GM04504 (cell line): ENCODE measurements around the gene LNX1.

Experiments used
- DNase-seq: peaks from one replicate; pipeline ENCODE4 v3.0.0-alpha.2; 2012; ENCODE audit warnings: low read depth

The LNX1 gene

DNA sequence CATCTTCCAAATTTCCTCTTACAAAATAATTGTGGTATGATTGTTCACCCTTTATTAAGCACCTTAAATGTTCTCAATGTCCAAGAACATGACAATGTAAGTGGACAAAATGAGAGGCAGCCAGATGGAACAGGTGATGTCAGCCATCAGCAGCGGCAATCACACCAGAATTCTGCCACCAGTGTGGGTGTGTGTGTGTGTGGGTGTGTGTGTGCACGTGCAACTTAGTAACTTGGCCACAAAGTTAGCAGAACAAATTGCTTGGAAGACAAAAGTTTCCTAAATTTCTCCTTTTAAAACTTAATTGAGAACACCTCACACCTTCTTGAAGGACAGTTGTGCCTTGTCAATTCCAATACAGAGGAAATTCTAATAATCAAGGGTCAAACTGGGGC is 18.7 kb downstream of the LNX1 start:
- DNase-seq, result no peak

DNA sequence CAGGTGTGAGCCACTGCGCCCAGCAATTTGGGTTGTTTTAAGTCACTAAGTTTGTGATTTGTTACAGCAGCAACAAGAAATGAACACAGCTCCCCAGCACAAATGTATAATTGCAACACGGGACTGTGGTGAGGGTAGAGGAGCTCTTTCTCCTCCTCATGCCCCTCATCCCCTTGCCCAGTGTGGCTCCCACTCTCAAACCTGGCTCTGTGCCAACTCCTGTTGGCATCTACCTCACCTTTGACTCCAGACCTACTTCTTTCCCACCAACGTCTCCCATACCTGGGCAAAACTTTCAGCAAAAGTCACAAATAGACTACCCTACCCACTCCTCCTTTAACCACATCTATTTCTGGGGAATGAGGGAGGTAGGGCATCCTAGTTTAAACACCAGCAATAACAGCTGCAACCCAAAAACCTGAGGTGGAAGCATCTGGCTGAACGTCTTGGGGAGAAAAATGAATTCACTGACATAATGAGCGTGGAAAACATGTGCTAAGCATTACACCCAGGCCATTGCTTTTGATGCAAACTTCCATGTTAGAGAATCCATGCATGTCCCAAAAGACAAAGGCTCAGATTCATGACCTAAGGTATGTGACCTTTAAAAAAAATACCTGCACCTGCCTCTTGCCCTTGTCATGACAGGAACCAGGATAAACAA is 19.2 kb downstream of the LNX1 start:
- no peak for DNase-seq

DNA sequence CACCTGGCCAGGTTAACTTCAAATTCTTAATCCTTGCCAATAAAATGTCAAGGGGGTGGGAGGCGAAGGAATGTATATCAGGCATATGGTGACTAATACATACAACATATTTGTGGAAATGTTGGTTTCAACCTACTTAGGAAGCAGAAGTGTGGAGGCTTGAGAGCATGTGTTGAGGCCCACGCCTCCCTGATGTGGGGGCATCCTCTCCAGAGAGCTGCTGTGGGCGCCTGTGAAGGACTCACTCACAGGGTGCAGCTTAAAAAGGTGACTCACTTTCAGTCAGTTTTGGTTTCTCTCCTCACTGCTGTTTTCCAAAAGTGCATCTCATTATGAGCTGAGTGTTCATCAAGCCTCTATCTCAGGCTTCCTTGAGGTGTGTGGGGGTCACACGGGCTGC is 27.5 kb downstream of the LNX1 start:
- DNase-seq, result no peak

DNA sequence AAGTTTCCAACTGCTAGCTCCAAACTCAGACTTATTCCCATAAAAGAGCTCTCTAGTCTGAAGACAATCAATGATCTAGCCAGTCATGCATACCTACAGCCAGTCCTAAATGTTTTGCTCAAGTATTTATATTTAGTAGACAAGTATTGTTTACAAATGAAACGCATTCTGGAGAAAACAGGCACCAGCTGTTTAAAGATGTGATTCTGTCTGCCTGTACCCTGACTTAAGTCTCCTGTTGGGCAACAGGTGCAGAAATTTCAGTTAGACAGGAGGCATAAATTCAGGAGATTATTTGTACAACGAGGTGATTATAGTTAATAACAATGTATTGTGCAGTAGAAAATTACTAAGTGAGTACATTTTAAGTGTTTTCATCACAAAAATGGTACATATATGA is 28.9 kb downstream of the LNX1 start:
- DNase-seq, result no peak

DNA sequence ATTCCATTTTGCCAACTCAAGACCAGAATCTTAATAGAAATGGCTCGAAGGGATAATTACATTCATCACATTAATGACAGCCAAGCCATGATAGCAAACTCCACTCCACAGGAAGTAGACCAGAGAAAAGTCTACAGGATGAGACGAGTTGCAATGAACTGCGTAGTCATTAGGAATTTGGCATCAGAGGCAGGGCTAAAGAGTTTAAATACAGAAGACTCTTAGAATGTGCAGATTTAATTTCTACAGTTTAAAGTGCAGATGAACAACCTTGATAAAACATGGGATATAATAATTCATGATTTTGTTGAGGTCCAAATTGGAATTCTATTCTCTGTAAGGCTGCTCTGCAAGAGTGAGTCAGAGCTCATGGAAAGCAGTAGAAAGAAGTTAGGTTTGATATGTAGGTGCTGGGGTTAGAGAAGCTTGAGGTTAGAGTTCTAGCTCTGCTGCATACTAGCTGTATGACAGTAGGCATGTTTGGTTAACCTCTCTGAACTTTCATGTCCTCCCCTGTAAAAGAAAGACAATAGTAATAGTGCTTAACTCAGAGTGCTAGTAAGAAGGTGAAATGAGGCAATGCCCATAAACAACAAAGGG is 32.2 kb downstream of the LNX1 start:
- DNase-seq, result no peak

DNA sequence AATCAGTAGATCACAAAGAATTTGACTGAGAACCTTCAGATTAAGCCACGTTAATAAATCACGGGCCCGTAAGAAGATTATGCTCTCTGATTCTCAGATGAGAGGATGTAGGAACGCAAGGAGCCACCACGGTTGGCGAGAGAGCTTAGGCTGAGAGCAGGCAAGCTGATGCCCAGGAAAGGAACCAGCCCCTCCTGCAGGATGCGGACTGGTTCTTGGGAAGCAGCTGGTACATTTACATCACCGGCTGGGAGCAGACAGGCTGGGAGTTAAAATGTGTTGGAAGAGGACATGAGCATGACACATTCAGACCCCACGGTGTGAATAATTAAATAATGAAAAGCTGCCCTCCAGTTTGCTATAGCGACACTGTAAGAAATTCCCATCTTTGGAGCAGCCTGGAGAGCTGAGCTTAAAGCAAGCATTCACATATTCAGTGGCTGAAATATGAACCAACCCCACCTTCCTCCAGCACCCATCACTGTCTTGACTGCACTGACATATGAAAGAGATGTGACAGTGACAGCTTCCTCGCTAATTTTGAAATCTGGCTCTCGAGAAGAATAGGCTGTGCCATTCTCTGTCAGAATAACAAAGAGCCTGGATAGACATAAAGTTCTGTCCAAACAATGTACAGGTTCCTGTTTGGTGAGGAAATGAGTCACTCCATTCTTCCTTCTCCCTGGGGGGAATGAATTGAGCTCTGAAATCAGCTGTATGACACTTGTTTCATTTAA is 33.1 kb downstream of the LNX1 start:
- DNase-seq, result no peak

DNA sequence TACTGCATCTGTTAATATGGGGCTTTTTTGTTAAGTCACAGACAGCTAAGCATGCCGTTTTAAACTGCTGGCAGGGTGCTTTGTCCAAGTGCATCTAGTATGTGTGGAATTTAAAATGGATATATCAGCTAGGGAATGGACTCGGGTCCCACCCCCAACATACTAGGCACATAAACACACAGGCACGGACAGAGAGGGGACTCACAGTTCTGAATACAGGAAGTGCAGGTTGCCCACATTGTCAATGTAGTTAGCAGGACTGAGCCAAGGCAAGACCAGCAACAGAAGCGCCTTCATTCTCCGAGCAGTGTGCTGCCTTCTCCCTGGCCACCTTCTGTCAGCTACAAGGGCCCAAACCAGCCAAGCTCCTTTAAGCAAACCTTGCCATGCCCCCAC is 33.6 kb downstream of the LNX1 start:
- no peak for DNase-seq

DNA sequence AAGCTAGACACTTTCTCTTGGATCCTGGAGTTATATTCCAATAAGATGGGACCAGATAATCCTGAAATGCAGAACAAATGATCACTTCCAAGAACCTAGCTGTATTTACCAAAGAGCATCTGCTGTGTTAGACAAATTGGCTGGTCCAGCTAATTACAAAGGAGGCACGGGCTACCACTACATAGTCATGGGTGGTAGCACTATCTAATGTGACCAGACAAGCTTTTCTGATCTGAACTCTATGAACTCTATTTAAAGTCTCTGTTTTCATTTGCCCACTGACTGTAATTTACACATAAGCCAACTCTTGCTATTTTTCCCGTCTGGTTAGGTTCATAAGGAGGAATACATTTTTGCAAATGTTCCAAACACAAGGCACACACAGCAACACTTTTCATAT is 34.6 kb downstream of the LNX1 start:
- no peak for DNase-seq

DNA sequence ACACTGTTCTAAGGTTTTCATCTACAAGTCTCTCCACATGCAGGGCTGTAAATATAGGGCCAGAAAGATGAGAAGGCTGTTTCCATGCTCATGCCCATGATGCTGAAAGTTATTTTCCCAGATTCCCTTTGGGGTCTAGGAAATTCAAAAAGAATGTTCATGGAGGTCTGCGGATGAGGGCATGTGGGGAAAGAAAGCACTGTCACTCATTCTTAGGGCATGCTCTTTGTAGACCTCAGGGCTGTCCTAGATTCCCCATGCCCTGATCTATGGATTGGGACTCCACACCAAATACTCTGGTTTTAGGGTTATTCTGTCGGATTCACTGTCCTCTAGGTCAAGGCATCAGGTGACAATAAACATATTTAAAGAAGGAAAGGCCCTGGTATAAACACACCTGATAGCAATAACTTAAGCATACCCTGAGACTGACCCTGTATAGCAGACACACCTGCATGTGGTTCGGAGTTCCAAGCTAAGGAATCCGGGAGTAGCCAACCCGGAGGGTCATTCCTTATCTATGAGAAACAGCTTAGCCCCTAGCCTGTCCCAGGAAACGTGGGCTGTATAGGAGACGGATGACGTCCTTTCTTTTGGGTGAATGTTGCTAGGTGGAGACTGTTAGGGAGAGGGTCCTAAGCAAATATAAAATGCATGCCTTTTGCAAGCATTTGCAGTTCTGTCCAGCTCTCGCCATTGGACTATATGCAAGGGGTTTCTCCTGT is 37.6 kb downstream of the LNX1 start:
- DNase-seq, result no peak

DNA sequence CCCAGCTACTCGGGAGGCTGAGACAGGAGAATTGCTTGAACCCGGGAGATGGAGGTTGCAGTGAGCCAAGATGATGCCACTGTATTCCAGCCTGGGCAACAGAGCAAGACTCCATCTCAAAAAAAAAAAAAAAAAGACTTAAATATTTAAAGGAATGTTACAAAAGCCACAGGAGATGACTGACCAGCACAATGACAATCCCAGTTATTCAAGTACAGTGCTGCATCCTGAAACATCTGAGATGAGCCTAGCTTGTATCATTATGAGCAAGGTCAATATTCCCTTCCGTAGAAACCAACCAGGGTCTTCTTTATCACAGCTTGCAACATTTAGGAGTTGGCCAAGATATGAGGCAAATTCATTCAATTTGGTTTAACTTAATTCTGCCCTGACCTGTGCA is 38.6 kb downstream of the LNX1 start:
- no peak for DNase-seq

DNA sequence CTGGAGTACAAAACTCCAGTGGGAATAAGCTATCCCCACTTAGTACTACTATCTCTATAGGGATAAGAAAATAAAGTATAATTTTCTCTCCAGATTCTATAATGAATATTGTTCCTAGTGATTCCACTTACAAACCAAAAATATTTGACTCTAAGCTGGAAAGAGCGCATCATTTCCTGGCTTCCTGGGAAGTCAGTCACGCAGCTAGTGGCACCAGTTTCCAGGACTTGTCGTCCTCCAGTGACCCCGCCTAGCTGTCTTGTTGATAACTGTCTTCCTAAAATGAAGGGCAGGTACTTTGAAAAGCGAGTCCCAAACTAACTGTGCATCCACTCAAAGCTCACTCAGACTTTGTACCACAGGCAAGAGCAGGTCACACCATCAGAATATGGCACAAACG is 39.3 kb downstream of the LNX1 start:
- no peak for DNase-seq

DNA sequence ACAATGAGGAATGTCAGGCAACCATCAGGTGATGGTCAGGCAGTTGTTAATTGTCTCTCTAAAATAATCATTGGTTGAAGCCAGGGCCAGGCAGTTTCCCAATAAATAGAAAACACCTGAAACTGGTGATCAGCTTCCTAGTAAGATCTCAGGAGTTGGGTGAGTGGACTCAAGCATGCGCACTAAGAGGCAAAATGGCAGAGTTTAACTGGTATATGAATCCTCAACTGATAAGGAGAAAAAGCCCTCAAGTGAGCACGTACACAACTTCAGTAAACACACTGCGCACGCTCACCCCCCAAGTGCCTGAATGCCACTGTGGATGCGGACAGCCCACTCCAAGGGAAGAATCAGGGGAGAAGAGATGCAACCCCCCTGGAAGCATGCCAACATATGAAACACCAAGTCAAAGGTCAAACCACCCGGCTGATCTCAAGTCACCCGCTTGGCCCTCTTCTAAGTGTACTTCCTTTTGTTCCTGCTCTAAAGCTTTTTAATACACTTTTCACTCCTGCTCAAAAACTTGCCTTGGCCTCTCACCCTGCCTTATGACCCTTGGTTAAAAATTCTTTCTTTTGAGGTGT is 39.9 kb downstream of the LNX1 start:
- DNase-seq, result no peak

DNA sequence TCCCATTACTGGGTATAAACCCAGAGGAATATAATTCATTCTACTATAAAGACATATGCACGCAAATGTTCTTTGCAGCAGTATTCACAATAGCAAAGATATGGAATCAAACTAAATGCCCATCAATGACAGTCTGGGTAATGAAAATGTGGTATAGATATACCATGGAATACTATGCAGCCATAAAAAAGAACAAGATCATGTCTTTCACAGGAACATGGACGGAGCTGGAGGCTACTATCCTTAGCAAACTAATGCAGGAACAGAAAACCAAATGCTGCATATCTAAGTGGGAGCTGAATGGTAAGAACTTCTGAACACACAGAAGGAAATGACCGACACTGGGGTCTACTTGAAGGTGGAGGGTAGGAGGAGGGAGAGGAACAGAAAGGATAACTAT is 42.6 kb downstream of the LNX1 start:
- no peak for DNase-seq

DNA sequence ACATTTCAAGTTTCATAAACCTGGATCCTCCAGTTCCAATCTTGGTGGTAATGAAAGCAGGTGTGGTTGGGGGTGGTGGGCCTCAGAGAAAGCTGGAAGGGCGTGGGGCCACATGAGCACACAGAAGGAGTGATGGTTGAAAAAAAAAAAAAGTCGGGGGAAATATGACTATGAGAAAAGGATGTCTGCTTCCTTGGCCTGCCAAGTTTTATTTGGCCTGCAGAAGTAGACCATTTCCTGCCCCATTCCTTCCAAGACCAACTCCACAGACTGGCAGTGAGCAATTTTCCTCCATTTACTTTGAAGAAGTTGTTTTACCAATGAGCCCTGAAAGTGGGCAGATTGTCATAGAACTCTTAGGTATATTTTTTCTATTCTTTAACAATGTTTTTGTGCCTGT is 43.3 kb downstream of the LNX1 start:
- DNase-seq, result no peak

DNA sequence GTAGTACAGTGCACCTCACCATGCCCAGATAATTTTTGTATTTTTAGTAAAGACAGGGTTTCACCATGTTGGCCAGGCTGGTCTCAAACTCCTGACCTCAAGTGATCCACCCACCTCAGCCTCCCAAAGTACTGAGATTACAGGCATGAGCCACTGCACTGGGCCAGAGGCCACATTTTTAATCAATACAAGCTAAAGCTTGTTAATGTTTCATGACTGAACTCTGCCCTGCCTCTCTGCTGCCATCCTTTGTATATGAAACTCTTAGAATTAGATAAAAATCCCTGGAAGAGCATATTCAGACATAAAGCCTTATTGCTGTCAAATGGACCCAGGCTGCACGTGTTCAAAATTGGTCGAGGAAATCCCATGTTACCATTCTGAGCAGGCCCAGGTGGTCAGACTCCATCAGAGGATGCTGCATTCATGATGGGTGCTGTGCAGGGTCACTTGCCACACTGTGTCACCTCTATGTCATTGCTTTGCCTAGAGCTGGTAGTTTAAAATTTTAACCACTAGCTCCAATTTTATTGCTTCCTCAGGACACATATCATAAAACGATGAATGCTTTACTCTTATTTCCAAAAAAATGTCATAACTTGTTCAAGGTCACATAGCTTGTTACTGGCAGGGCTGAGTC is 45.2 kb downstream of the LNX1 start:
- DNase-seq, result no peak

DNA sequence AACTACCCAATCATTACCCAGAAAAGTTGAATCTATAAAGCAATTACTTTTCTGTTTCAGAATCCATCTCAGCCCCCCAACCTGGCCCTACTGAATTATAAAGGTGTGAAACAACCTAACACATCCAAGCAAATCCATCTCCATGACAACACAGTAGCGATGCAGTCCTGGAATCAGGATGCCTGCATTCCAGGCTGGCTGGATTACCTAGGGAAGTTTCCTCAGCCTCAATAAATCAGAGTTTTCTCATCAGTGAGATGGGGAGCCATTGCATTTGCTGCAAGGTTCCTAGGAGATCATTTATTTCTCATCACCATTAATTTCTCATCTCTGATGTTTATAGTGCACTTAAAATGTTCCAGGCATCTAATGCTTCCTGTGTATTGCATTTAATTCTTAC is 46.0 kb downstream of the LNX1 start:
- DNase-seq, result no peak

DNA sequence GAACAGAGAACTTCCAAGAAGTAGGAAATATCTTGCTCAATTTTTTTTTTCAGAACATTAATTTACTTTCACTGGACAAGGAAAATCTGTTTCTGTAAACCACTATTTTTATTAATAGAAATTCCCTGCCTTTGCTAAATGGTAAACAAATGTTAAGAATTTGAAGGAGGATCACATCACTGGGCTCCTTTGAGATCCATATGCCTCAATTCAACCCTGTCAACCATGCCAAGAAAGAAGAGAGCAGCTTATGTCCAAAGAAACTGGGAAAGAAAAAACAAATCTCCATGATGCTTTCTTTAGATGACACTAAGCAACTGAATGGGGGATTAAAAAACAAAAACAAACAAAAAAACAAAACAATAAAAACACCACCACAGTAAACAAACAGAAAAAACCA is 47.7 kb downstream of the LNX1 start:
- DNase-seq, result no peak

DNA sequence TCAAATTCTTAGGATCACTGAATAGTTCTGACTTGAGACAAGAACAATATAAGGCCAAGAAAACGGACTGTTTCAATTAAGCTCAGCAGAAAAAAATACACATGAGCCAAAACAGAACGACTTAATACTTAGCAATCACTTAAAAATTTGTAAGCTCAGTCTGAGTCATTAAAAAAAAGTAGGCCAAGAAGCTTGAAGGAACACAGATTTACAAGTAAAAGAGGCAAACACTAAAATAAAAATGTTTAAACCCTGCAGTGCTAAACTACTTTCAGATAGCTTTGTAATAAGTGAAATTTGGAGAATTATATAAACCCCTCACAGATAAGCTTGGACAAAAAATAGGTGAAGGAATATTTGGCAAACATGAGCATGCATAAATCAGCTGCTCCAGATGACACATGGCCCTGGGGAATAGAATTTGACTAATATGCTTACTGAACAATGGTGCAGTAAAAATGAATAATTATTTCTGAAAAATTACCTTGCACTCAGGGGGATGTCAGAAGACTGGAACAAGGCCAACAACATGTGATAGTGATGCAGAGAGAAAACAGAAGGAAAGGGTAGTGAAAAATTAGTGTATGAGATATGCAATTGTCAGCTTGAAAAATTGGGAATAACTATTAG is 49.6 kb downstream of the LNX1 start:
- DNase-seq, result peak; percentile 74

DNA sequence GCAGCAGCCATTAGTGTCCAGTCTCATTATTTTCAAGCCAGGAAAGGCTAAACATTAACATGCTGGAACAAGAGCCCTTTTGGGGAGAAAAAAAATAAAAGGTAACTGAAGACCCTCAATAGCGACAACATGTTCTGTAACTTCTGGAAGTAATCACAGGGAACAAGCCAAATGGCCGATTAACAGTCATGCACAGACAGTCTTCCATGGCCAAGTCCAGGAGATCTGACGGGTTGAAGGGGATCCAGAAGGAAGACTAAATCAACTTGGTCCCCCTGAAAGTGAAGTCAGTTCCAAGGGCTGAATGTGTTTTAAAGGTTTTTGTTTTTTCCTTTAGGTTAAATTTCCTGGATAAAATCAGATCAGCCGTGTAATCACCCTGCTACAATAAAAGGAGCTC is 52.5 kb downstream of the LNX1 start:
- no peak for DNase-seq

DNA sequence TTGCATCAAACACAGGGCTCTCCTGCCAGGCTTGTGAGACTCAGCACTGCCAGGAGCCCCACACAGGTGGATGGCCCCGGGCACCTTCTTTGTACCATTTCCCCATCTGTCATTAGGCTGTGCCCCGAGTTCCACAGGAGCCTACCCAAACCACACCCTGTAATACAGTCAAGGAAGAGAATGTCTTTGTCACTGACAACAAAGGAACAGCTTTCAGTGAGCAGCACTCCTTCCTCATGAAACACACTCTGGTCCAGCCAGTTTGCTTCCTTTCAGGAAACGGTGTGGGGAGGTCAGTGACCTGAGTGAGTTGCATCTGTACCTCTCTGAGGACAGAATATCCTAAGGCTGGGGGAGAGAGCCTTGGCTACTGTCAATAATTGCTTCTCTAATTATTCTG is 53.7 kb downstream of the LNX1 start:
- no peak for DNase-seq

DNA sequence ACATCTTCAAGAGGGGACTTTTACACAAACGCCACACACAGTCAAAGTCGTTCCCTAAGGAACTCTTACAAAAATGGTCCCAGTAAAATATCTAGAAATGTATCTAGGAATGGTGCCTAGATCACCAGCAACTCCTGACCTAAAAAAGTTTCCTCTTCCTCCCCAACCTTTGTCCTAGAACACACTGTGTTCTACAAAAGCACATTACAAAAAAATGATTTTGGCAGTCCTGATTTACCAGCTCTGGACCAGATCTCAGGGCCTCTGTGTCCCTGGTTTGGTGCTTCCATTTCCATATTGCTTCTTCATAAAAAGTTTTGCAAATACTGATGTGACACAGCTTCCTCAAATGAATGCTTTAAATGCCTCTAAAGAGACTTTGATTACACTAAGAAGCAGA is 55.0 kb downstream of the LNX1 start:
- DNase-seq, result no peak

DNA sequence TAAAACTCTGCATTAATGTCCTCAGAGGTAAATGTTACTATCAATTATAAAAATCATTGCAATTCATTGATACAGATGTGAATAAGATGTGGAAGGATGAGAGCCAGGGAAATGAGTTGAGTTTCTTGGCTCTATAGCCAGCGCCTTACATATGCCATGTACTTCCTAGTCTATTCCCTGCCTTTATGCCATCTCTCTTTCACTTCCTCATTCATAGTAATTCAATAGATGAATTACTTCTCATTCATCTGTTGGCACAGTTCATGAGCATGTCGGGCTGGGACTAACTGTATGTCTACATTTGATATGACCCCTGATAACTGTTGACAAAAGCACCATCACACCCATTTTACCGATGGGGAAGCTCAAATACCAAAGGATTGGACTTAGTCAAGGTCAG is 55.7 kb downstream of the LNX1 start:
- DNase-seq, result no peak
